GM12891 (cell line): ENCODE data around the gene CCDC83.

Experiments
- DNase-seq: peaks from one replicate; pipeline ENCODE4 v3.0.0; 2011; ENCODE audit warnings: low spot score; ENCODE audit not compliant: insufficient read length
- FAIRE-seq: peaks from 2 replicates; lab custom pipeline; 2011; peaks lifted over from hg19 to GRCh38; lab: Jason Lieb, UNC
- PAX5 ChIP-seq: IDR thresholded peaks from 2 replicates; pipeline ENCODE4 v1.6.1; 2011; ENCODE audit warnings: low read length, moderate library complexity, mild to moderate bottlenecking; ENCODE audit not compliant: insufficient read depth, severe bottlenecking
- POLR2A ChIP-seq: IDR thresholded peaks from 2 replicates; pipeline ENCODE4 v1.6.1; 2011; ENCODE audit warnings: low read depth, low read length, control low read depth
- POLR2AphosphoS5 ChIP-seq: IDR thresholded peaks from 2 replicates; pipeline ENCODE4 v1.6.1; 2011; ENCODE audit warnings: low read depth, low read length, control low read depth
- POU2F2 ChIP-seq: IDR thresholded peaks from 2 replicates; pipeline ENCODE4 v1.6.1; 2011; ENCODE audit warnings: low read depth, mild to moderate bottlenecking, control low read depth, low read length, moderate library complexity
- SPI1 ChIP-seq: IDR thresholded peaks from 2 replicates; pipeline ENCODE4 v1.6.1; 2011; ENCODE audit warnings: low read depth, low read length, control low read depth
- TAF1 ChIP-seq: IDR thresholded peaks from 2 replicates; pipeline ENCODE4 v1.6.1; 2011; ENCODE audit warnings: low read depth, low read length, control low read depth

CCDC83 gene

GRCh38 chr11:85884581-85885021 lies 29.4 kb downstream of the CCDC83 start:
- no peak for FAIRE-seq
- TF ChIP-seq POLR2AphosphoS5, result no peak
- no peak for TF ChIP-seq POU2F2
- TF ChIP-seq SPI1, result no peak
- no peak for TF ChIP-seq PAX5
- no peak for TF ChIP-seq POLR2A
- TF ChIP-seq TAF1, result no peak
- DNase-seq, result no peak

GRCh38 chr11:85886089-85887056 lies 31.2 kb downstream of the CCDC83 start:
- TF ChIP-seq TAF1, result no peak
- TF ChIP-seq POU2F2, result no peak
- no peak for TF ChIP-seq SPI1
- TF ChIP-seq PAX5, result no peak
- no peak for TF ChIP-seq POLR2AphosphoS5
- TF ChIP-seq POLR2A, result no peak
- FAIRE-seq (no peak), DNase-seq (no peak)

- DNase-seq, result no peak
- TF ChIP-seq POU2F2, result no peak
- TF ChIP-seq SPI1, result no peak
- no peak for TF ChIP-seq TAF1
- no peak for TF ChIP-seq POLR2A
- TF ChIP-seq POLR2AphosphoS5, result no peak
- TF ChIP-seq PAX5, result no peak
- FAIRE-seq, result no peak
Observed at GRCh38 chr11:85889108-85889507, 33.9 kb downstream of the CCDC83 start.

GRCh38 chr11:85889676-85890579 lies 34.7 kb downstream of the CCDC83 start:
- DNase-seq (no peak), FAIRE-seq (no peak)
- TF ChIP-seq POLR2A, result no peak
- no peak for TF ChIP-seq TAF1
- no peak for TF ChIP-seq PAX5
- no peak for TF ChIP-seq POLR2AphosphoS5
- TF ChIP-seq POU2F2, result no peak
- no peak for TF ChIP-seq SPI1

GRCh38 chr11:85893395-85893794 lies 38.2 kb downstream of the CCDC83 start:
- DNase-seq, result no peak
- TF ChIP-seq POLR2A (no peak), POU2F2 (no peak), TAF1 (no peak), PAX5 (no peak), SPI1 (no peak), POLR2AphosphoS5 (no peak)
- FAIRE-seq, result no peak

GRCh38 chr11:85896876-85897275 lies 41.7 kb downstream of the CCDC83 start:
- no peak for FAIRE-seq
- no peak for DNase-seq
- TF ChIP-seq PAX5 (no peak), POU2F2 (no peak), SPI1 (no peak), TAF1 (no peak), POLR2AphosphoS5 (no peak), POLR2A (no peak)

- FAIRE-seq (no peak), DNase-seq (no peak)
- no peak for TF ChIP-seq TAF1
- TF ChIP-seq POLR2A, result no peak
- TF ChIP-seq SPI1, result no peak
- no peak for TF ChIP-seq PAX5
- TF ChIP-seq POLR2AphosphoS5, result no peak
- no peak for TF ChIP-seq POU2F2
Observed at GRCh38 chr11:85898456-85898855, 43.3 kb downstream of the CCDC83 start.

- FAIRE-seq (no peak), DNase-seq (no peak)
- no peak for TF ChIP-seq SPI1
- no peak for TF ChIP-seq POLR2A
- TF ChIP-seq TAF1, result no peak
- TF ChIP-seq PAX5, result no peak
- no peak for TF ChIP-seq POU2F2
Observed at GRCh38 chr11:85902353-85902752, 47.2 kb downstream of the CCDC83 start.
